Stimulated activated naive CD8-positive, alpha-beta T cell treated with anti-CD3 and anti-CD28 coated beads, Interleukin-15, Interleukin-2, amounts not matched to agents 100 ng/mL and 50 ng/mL, for 24 hours (primary cell): ENCODE results near the gene SRXN1.
"Not testable (repeated sequence)": the region's sequence is repeated elsewhere in the genome, so short reads cannot be mapped to it uniquely, and the experiment has no call there.

ENCODE experiments used
- H3K27ac Mint-ChIP-seq: one replicate; pipeline ENCODE4 v1.8.0; 2021; ENCODE audit warnings: mild to moderate bottlenecking, mixed read lengths
- H3K27me3 Mint-ChIP-seq: one replicate; pipeline ENCODE4 v1.8.0; 2021; ENCODE audit warnings: mixed read lengths
- H3K36me3 Mint-ChIP-seq: one replicate; pipeline ENCODE4 v1.8.0; 2021; ENCODE audit warnings: low read depth, mixed read lengths
- H3K4me1 Mint-ChIP-seq: one replicate; pipeline ENCODE4 v1.8.0; 2021; ENCODE audit warnings: low read depth, mixed read lengths
- H3K4me3 Mint-ChIP-seq: one replicate; pipeline ENCODE4 v1.8.0; 2021; ENCODE audit warnings: mild to moderate bottlenecking, mixed read lengths
- H3K9me3 Mint-ChIP-seq: one replicate; pipeline ENCODE4 v1.8.0; 2021; ENCODE audit warnings: mixed read lengths

The SRXN1 gene

GRCh38 chr20:652615-653109 is 338 bp downstream of the SRXN1 start:
- peaks cover 30% of the 10 kb centered on the region for H3K36me3 Mint-ChIP-seq
- H3K4me1 Mint-ChIP-seq, result peaks cover 33% of the 10 kb centered on the region
- peak overlapping the region; percentile 84 for H3K27ac Mint-ChIP-seq
- H3K4me3 Mint-ChIP-seq, result peak overlapping the region; percentile 89
- H3K9me3 Mint-ChIP-seq, result no peaks in the 10 kb centered on the region
- peaks cover 29% of the 10 kb centered on the region for H3K27me3 Mint-ChIP-seq

GRCh38 chr20:651713-652614 is 1.0 kb downstream of the SRXN1 start:
- peak overlapping the region; percentile 84 for H3K27ac Mint-ChIP-seq
- peak overlapping the region; percentile 89 for H3K4me3 Mint-ChIP-seq
- H3K4me1 Mint-ChIP-seq, result peaks cover 33% of the 10 kb centered on the region
- peaks cover 23% of the 10 kb centered on the region for H3K27me3 Mint-ChIP-seq
- no peaks in the 10 kb centered on the region for H3K9me3 Mint-ChIP-seq
- H3K36me3 Mint-ChIP-seq, result peaks cover 35% of the 10 kb centered on the region

- H3K36me3 Mint-ChIP-seq, result peaks cover 35% of the 10 kb centered on the region
- peaks cover 15% of the 10 kb centered on the region for H3K27me3 Mint-ChIP-seq
- peak overlapping the region; percentile 14 for H3K4me3 Mint-ChIP-seq
- H3K4me1 Mint-ChIP-seq, result peaks cover 33% of the 10 kb centered on the region
- H3K9me3 Mint-ChIP-seq, result no peaks in the 10 kb centered on the region
- H3K27ac Mint-ChIP-seq, result peak overlapping the region; percentile 38
Observed at GRCh38 chr20:650954-651353, 2.0 kb downstream of the SRXN1 start.

- Mint-ChIP-seq H3K27ac (no peak overlapping the region), H3K27me3 (peaks cover 11% of the 10 kb centered on the region), H3K4me3 (no peak overlapping the region), H3K36me3 (peaks cover 35% of the 10 kb centered on the region), H3K4me1 (peaks cover 37% of the 10 kb centered on the region), H3K9me3 (no peaks in the 10 kb centered on the region)
Observed at GRCh38 chr20:650281-650680, 2.7 kb downstream of the SRXN1 start.

- Mint-ChIP-seq H3K4me3 (no peak overlapping the region), H3K36me3 (peaks cover 35% of the 10 kb centered on the region), H3K27ac (no peak overlapping the region), H3K27me3 (peaks cover 11% of the 10 kb centered on the region), H3K4me1 (peaks cover 26% of the 10 kb centered on the region), H3K9me3 (no peaks in the 10 kb centered on the region)
Observed at GRCh38 chr20:647479-648019, 5.5 kb downstream of the SRXN1 start.

- no peak overlapping the region for H3K4me3 Mint-ChIP-seq
- peaks cover 35% of the 10 kb centered on the region for H3K36me3 Mint-ChIP-seq
- H3K9me3 Mint-ChIP-seq, result no peaks in the 10 kb centered on the region
- peaks cover 19% of the 10 kb centered on the region for H3K4me1 Mint-ChIP-seq
- no peak overlapping the region for H3K27ac Mint-ChIP-seq
- H3K27me3 Mint-ChIP-seq, result peaks cover 11% of the 10 kb centered on the region
Observed at GRCh38 chr20:646868-647233, 6.1 kb downstream of the SRXN1 start.

GRCh38 chr20:646107-646867 is 6.7 kb downstream of the SRXN1 start:
- Mint-ChIP-seq H3K4me3 (no peak overlapping the region), H3K27ac (no peak overlapping the region), H3K9me3 (no peaks in the 10 kb centered on the region), H3K4me1 (peaks cover 18% of the 10 kb centered on the region), H3K36me3 (peaks cover 35% of the 10 kb centered on the region), H3K27me3 (peaks cover 15% of the 10 kb centered on the region)

- Mint-ChIP-seq H3K27ac (no peak overlapping the region), H3K36me3 (peaks cover 30% of the 10 kb centered on the region), H3K9me3 (no peaks in the 10 kb centered on the region), H3K27me3 (peaks cover 17% of the 10 kb centered on the region), H3K4me3 (no peak overlapping the region), H3K4me1 (peaks cover 14% of the 10 kb centered on the region)
Observed at GRCh38 chr20:645318-646106, 7.5 kb downstream of the SRXN1 start.

GRCh38 chr20:644692-645317 is 8.2 kb downstream of the SRXN1 start:
- Mint-ChIP-seq H3K36me3 (peaks cover 25% of the 10 kb centered on the region), H3K4me3 (no peak overlapping the region), H3K27ac (no peak overlapping the region), H3K27me3 (peaks cover 17% of the 10 kb centered on the region), H3K4me1 (peaks cover 14% of the 10 kb centered on the region), H3K9me3 (no peaks in the 10 kb centered on the region)

- H3K9me3 Mint-ChIP-seq, result no peaks in the 10 kb centered on the region
- H3K27ac Mint-ChIP-seq, result no peak overlapping the region
- H3K36me3 Mint-ChIP-seq, result peaks cover 4% of the 10 kb centered on the region
- no peak overlapping the region for H3K4me3 Mint-ChIP-seq
- peaks cover 14% of the 10 kb centered on the region for H3K4me1 Mint-ChIP-seq
- peaks cover 17% of the 10 kb centered on the region for H3K27me3 Mint-ChIP-seq
Observed at GRCh38 chr20:642398-643174, 10.4 kb downstream of the SRXN1 start.

- H3K9me3 Mint-ChIP-seq, H3K36me3 Mint-ChIP-seq, H3K27ac Mint-ChIP-seq, H3K4me3 Mint-ChIP-seq: not testable (repeated sequence)
- Mint-ChIP-seq H3K27me3 (peaks cover 17% of the 10 kb centered on the region), H3K4me1 (peaks cover 14% of the 10 kb centered on the region)
Observed at GRCh38 chr20:642013-642397, 11.0 kb downstream of the SRXN1 start.

- Mint-ChIP-seq H3K27ac (peak overlapping the region; percentile 52), H3K4me3 (no peak overlapping the region), H3K27me3 (peaks cover 17% of the 10 kb centered on the region), H3K36me3 (no peaks in the 10 kb centered on the region), H3K4me1 (peaks cover 14% of the 10 kb centered on the region), H3K9me3 (no peaks in the 10 kb centered on the region)
Observed at GRCh38 chr20:641516-641875, 11.5 kb downstream of the SRXN1 start.

GRCh38 chr20:640674-641515 is 12.1 kb downstream of the SRXN1 start:
- Mint-ChIP-seq H3K36me3 (no peaks in the 10 kb centered on the region), H3K4me3 (no peak overlapping the region), H3K4me1 (peaks cover 14% of the 10 kb centered on the region), H3K27ac (no peak overlapping the region), H3K9me3 (no peaks in the 10 kb centered on the region), H3K27me3 (peaks cover 21% of the 10 kb centered on the region)
